Measurements from ENCODE around the gene EHD2.
"Not testable (repeated sequence)": the region's sequence is repeated elsewhere in the genome, so short reads cannot be mapped to it uniquely, and the experiment has no call there.

The EHD2 gene

DNA sequence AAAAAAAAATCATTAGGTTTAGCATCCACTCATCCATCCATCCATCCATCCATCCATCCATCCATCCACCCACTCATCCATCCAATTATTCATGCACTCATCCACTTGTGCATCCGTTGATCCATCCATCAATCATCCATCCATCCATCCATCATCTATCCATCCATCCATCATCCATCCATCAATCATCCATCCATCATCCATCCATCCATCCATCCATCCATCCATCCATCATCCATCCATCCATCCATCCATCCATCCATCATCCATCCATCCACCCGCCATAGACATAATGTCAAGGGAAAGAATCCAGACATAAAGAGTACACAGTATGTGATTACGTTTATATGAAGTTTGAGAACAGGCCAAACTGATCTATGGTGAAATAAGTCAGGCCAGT lies 56.3 kb downstream of the EHD2 start:
- H3K9me2 ChIP-seq (replicated peaks; ENCODE audit: insufficient read depth, low read length): no peaks in the 10 kb centered on the region
- no peaks in the 10 kb centered on the region for H3K36me3 ChIP-seq (ENCODE audit: low read length)
- TF ChIP-seq EZH2phosphoT487 (conservative IDR thresholded peaks at IDR 0.05; ENCODE audit: low read length) (no peak), CTCF (IDR thresholded peaks at IDR 0.05; ENCODE audit: insufficient read depth, low read length, poor library complexity, severe bottlenecking) (no peak)
- no peaks in the 10 kb centered on the region for H3K79me2 ChIP-seq (ENCODE audit: insufficient read depth, low read length)
- peaks cover 3% of the 10 kb centered on the region; the same call in 1 of the 2 replicates for H3F3A ChIP-seq (ENCODE audit: insufficient read depth)
- no peak overlapping the region for H3K4me3 ChIP-seq (ENCODE audit: insufficient read depth, low read length, poor library complexity, severe bottlenecking)
- H3K9me3 ChIP-seq (ENCODE audit: insufficient read depth, low read length): no peaks in the 10 kb centered on the region
- no peak overlapping the region for H3K27ac ChIP-seq (ENCODE audit: low read depth, low read length)
- H2AFZ ChIP-seq (ENCODE audit: low read depth, low read length, severe bottlenecking): no peak overlapping the region
- H3K4me2 ChIP-seq (ENCODE audit: low read depth, low read length, poor library complexity, severe bottlenecking): no peak overlapping the region
- no peak overlapping the region for H3K9ac ChIP-seq (ENCODE audit: low read length)
- no peaks in the 10 kb centered on the region for H3K27me3 ChIP-seq (ENCODE audit: low read length)
- H4K20me1 ChIP-seq (ENCODE audit: low read depth, low read length): no peaks in the 10 kb centered on the region

GRCh38 chr19:47771291-47771690 lies 58.1 kb downstream of the EHD2 start:
- H2AFZ ChIP-seq (ENCODE audit: low read depth, low read length, severe bottlenecking); H3K79me2 ChIP-seq (ENCODE audit: insufficient read depth, low read length); H3K27me3 ChIP-seq (ENCODE audit: low read length); H3K4me3 ChIP-seq (ENCODE audit: insufficient read depth, low read length, poor library complexity, severe bottlenecking); H3K4me2 ChIP-seq (ENCODE audit: low read depth, low read length, poor library complexity, severe bottlenecking); H3K27ac ChIP-seq (ENCODE audit: low read depth, low read length); H3K9me2 ChIP-seq (replicated peaks; ENCODE audit: insufficient read depth, low read length); H4K20me1 ChIP-seq (ENCODE audit: low read depth, low read length); H3K9me3 ChIP-seq (ENCODE audit: insufficient read depth, low read length); H3F3A ChIP-seq (ENCODE audit: insufficient read depth); H3K9ac ChIP-seq (ENCODE audit: low read length); H3K36me3 ChIP-seq (ENCODE audit: low read length): not testable (repeated sequence)

GRCh38 chr19:47776568-47776967 lies 63.3 kb downstream of the EHD2 start:
- Histone ChIP-seq H3K36me3 (ENCODE audit: low read length) (no peaks in the 10 kb centered on the region), H3F3A (ENCODE audit: insufficient read depth) (no peaks in the 10 kb centered on the region), H3K27me3 (ENCODE audit: low read length) (no peaks in the 10 kb centered on the region), H3K4me3 (ENCODE audit: insufficient read depth, low read length, poor library complexity, severe bottlenecking) (no peak overlapping the region), H3K79me2 (ENCODE audit: insufficient read depth, low read length) (no peaks in the 10 kb centered on the region), H3K9me2 (replicated peaks; ENCODE audit: insufficient read depth, low read length) (no peaks in the 10 kb centered on the region), H3K27ac (ENCODE audit: low read depth, low read length) (no peak overlapping the region), H4K20me1 (ENCODE audit: low read depth, low read length) (no peaks in the 10 kb centered on the region), H3K9ac (ENCODE audit: low read length) (no peak overlapping the region), H3K4me2 (ENCODE audit: low read depth, low read length, poor library complexity, severe bottlenecking) (no peak overlapping the region), H2AFZ (ENCODE audit: low read depth, low read length, severe bottlenecking) (no peak overlapping the region), H3K9me3 (ENCODE audit: insufficient read depth, low read length) (no peaks in the 10 kb centered on the region)
- TF ChIP-seq EZH2phosphoT487 (conservative IDR thresholded peaks at IDR 0.05; ENCODE audit: low read length): no peak
- TF ChIP-seq CTCF (IDR thresholded peaks at IDR 0.05; ENCODE audit: insufficient read depth, low read length, poor library complexity, severe bottlenecking): no peak

DNA sequence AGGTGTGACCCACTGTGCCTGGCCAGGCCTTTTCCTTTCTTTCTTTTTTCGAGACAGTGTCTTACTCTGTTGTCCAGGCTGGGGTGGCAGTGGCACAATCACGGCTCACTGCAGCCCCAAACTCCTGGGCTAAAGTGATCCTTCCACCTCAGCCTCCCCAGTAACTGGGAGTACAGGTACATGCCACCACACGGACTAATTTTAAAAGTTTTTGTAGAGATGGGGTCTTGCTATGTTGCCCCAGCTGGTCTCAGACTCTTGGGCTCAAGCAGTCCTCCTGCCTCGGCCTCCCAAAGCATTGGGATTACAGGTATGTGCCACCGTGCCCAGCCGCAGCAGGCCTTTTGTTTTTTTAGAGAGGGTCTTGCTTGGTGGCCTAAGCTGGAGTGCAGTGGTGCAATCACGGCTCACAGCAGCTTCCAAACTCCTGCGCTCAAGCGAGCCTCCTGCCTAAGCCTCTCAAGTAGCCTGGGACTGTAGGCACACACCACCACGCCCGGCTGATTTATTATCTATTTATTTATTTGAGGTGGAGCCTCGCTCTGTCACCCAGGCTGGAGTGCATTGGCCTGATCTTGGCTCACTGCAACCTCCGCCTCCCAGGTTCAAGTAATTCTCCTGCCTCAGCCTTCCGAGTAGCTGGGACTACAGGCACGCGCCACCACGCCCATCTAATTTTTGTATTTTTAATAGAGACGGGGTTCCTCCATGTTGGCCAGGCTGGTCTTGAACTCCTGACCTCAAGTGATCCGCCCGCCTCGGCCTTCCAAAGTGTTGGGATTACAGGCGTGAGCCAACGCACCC lies 64.2 kb downstream of the EHD2 start:
- not testable (repeated sequence) for H3K9me2 ChIP-seq (replicated peaks; ENCODE audit: insufficient read depth, low read length); H3K79me2 ChIP-seq (ENCODE audit: insufficient read depth, low read length); H4K20me1 ChIP-seq (ENCODE audit: low read depth, low read length); H3K9me3 ChIP-seq (ENCODE audit: insufficient read depth, low read length); H3K36me3 ChIP-seq (ENCODE audit: low read length); H3K27ac ChIP-seq (ENCODE audit: low read depth, low read length); H3F3A ChIP-seq (ENCODE audit: insufficient read depth); H3K27me3 ChIP-seq (ENCODE audit: low read length)
- H3K4me3 ChIP-seq (ENCODE audit: insufficient read depth, low read length, poor library complexity, severe bottlenecking): peak overlapping the region; percentile 64
- peak overlapping the region; percentile 93 for H2AFZ ChIP-seq (ENCODE audit: low read depth, low read length, severe bottlenecking)
- H3K9ac ChIP-seq (ENCODE audit: low read length): peak overlapping the region; percentile 69; the same call in 1 of the 2 replicates
- peak overlapping the region; percentile 76 for H3K4me2 ChIP-seq (ENCODE audit: low read depth, low read length, poor library complexity, severe bottlenecking)

Measured in SU-DHL-6 (cell line).